ENCODE results near the gene FOXJ1.

FOXJ1 gene

DNA sequence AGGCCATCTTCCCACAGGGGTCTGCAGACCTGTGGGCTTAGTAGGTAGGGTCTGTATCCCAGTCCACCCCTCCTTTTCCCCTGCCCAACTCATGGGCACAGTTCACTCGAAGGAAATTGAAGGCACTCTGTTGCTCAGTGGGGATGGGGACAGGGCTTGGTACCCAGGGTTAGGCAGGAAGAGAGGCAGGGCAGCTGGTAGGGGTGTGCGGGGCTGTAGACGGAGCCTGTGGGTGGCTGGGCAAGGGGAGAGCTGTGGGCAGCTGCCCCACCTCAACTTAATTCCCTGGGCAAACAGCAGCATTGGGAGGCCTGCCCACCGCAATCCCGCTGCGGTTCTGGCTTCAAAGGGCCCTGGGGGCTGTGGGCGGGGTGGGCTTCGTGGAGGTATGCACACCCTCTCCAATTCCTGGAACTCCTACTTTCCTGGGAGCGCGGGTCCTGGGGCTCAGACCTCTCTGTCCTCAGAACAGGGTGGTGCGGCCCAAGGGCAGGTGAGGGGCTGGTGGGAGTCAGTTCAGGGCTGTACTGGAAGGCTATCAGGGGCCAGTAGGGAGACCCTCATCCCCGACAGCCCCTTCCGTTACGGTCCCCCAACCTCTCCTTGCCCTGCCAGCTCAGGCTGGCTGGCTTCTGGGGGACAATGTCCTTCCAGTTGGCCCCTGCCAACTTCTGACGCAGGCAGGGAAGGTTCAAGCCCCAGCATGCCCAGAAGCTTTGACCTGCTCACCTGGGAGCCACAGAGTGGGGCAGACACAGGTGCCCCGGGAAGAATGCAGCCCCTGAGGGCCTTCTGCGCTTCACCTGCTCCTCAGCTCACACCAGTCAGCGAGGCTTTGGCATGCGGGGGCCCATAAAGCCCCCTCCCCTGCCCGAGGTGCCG lies 9.1 kb downstream of the FOXJ1 start:
- no peak for TF ChIP-seq Cebpa-rat (IDR thresholded peaks at IDR 0.05)
- no peak overlapping the region for H3K4me3 ChIP-seq

DNA sequence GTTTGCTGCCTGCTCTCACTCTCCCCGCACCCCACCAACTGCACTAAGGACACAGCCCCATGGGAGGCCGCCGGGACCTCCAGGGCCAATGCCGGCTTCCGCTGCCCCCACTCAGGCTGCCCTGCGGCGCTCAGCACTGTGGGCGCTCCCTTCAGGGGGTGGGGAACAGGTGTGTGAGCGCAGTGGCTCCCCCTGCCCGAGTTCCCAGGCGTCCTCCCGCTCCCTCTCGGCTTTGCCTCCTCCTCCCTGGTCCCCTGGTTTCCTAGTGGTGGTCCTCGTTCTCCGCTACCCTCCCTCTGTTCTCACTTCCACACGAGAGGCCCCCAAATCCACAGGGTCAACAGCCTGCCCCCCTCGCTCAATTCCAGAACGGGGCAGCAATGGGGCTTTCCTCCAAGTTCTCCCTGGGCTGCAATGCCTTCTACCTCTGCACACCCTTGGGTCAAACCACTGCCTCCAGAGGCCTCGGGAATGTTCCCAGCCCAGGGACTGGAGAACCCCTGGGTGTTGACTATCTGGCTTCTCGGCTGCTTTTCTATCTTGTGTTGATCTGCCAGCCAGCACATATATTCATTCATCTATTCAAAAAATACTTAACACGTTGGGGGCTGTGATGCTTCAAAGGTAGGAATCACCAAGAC lies 9.9 kb downstream of the FOXJ1 start:
- Histone ChIP-seq H3K4me2 (no peak overlapping the region), H3K4me1 (peaks cover 6 to 49% (median 40%) of the 10 kb centered on the region in 10 experiments; a peak in 18 of 20 replicates), H3K27me3 (0 out of 22 replicates have a peak, but pooled peaks cover 0 to 4% (median 0%) of the 10 kb centered on the region in 11 experiments), H3K4me3 (no peak overlapping the region), H4K20me1 (no peaks in the 10 kb centered on the region), H3K36me3 (no peaks in the 10 kb centered on the region), H3K9me3 (replicated peaks in 1 of 11) (no peaks in the 10 kb centered on the region), H3K9ac (no peak overlapping the region), H3K27ac (no peak overlapping the region)
- no peak for TF ChIP-seq Cebpa-rat (IDR thresholded peaks at IDR 0.05)

More for the DNA sequence above, 9.1 kb downstream of the FOXJ1 start:
- H3K36me3 ChIP-seq: no peaks in the 10 kb centered on the region
- no peak overlapping the region for H3K27ac ChIP-seq
- H3K27me3 ChIP-seq: peaks cover 0 to 11% (median 0%) of the 10 kb centered on the region in 11 experiments; a peak in 4 of 22 replicates
- no peaks in the 10 kb centered on the region for H3K9me3 ChIP-seq (replicated peaks in 1 of 11)
- no peak overlapping the region for H3K9ac ChIP-seq
- no peak overlapping the region for H3K4me2 ChIP-seq
- H3K4me1 ChIP-seq: peaks cover 6 to 54% (median 47%) of the 10 kb centered on the region in 10 experiments; a peak in 19 of 20 replicates
- no peaks in the 10 kb centered on the region for H4K20me1 ChIP-seq

DNA sequence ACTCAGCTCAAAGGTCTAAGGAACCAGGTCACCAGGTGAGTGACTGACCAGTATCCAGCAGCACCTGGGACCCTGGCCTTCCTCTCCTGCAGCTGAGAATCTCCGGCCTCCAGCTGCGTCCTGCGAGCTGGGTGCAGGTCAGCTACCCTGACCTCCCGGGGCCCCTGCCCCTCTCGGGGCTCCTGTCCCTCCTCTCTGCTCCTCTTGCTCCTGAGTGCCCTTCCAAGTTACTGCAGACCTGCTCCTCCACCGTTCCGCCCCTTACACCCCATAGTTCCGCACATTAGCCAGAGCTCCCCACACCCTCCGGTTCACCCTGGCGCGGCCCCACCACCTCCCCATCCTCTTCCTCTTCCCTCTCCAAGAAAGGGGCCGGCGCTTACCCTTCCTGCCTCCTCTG lies 10.6 kb downstream of the FOXJ1 start:
- Histone ChIP-seq H3K4me2 (no peak overlapping the region), H3K36me3 (no peaks in the 10 kb centered on the region), H3K9me3 (replicated peaks in 1 of 11) (no peaks in the 10 kb centered on the region), H3K9ac (no peak overlapping the region), H4K20me1 (no peaks in the 10 kb centered on the region), H3K4me1 (peaks cover 6 to 42% (median 33%) of the 10 kb centered on the region in 10 experiments; a peak in 18 of 20 replicates), H3K27me3 (no peaks in the 10 kb centered on the region), H3K27ac (no peak overlapping the region), H3K4me3 (no peak overlapping the region)
- no peak for TF ChIP-seq Cebpa-rat (IDR thresholded peaks at IDR 0.05)

DNA sequence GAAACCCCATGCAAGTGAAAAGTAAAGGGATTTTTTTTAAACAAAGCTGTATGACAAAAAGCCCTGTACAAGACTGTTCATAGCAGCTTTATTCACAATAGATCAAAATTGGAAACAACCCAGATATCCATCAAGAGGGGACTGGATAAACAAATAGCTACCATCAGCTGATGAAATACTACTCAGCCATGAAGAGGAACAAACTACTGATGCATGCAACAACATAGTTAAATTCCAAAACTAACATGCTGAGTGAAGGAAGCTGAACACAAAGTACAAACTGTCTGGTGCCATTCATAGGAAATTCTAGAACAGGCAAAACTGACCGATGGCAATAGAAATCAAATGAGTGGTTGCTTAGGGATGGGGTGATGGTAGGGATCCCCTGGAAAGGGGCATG lies 15.1 kb downstream of the FOXJ1 start:
- no peak overlapping the region for H3K4me2 ChIP-seq
- H4K20me1 ChIP-seq: no peaks in the 10 kb centered on the region
- TF ChIP-seq Cebpa-rat (IDR thresholded peaks at IDR 0.05): no peak
- H3K4me1 ChIP-seq: peaks cover 14 to 44% (median 26%) of the 10 kb centered on the region in 10 experiments
- no peak overlapping the region for H3K4me3 ChIP-seq
- H3K9me3 ChIP-seq (replicated peaks in 1 of 11): no peaks in the 10 kb centered on the region
- H3K27me3 ChIP-seq: no peaks in the 10 kb centered on the region
- no peaks in the 10 kb centered on the region for H3K36me3 ChIP-seq
- no peak overlapping the region for H3K27ac ChIP-seq
- H3K9ac ChIP-seq: no peak overlapping the region

DNA sequence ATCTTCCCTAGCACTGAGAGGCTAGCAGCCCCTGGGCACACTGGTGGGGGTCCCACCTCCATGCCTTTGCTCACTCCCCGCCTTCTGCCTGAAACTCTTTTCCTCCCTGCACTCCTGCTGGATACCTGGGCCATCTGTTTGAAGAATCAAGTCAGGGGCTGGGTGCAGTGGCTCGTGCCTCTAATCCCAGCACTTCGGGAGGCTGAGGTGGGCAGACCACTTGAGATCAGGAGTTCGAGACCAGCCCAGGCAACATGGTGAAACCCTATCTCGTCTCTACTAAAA lies 15.7 kb downstream of the FOXJ1 start:
- no peaks in the 10 kb centered on the region for H3K9me3 ChIP-seq (replicated peaks in 1 of 11)
- TF ChIP-seq Cebpa-rat (IDR thresholded peaks at IDR 0.05): no peak

DNA sequence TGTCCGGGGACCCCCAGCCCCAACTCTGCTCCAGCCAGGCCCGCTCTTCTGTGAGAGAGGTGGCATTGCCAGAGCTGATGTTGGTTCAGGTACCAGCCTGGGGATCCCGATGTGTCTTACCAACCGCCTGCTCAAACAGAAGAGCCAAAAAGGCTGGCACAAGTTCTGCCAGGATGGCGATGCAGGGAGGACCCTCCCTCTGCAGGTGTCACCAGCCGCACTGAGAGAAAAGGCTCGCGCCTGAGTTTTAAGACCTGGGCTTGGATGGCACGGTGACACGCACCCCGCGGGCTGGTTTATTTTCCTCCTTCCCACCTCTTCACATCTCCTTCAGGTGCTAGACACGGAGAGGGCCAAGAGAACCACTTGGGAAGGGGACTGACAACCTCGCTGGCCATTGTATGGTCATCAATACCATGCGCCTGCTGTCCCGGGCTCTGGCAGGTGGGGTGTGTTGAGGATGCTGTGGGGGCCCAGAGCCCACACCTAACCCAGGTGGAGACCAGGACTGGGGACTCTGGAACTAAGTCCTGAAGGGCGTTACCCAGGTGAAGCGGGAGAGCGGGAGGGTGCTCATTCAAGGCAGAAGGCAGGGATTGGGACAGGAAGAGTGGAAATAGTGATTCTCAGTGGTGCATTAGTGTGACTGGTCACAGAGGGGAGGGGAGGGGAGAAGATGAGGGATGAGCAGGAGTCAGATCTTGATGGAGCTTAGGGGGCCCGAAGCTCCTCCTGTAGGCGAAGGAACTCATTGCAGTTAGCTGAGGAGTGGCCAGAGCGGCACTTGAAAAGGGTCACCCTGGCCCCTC lies 16.3 kb downstream of the FOXJ1 start:
- no peak overlapping the region for H3K4me2 ChIP-seq
- no peaks in the 10 kb centered on the region for H4K20me1 ChIP-seq
- H3K36me3 ChIP-seq: no peaks in the 10 kb centered on the region
- no peaks in the 10 kb centered on the region for H3K9me3 ChIP-seq (replicated peaks in 1 of 11)
- TF ChIP-seq Cebpa-rat (IDR thresholded peaks at IDR 0.05): no peak
- H3K27me3 ChIP-seq: no peaks in the 10 kb centered on the region
- H3K27ac ChIP-seq: no peak overlapping the region
- peaks cover 14 to 55% (median 37%) of the 10 kb centered on the region in 10 experiments for H3K4me1 ChIP-seq
- H3K4me3 ChIP-seq: no peak overlapping the region
- H3K9ac ChIP-seq: no peak overlapping the region

More for the DNA sequence above, 15.7 kb downstream of the FOXJ1 start:
- H3K4me1 ChIP-seq: peaks cover 14 to 49% (median 32%) of the 10 kb centered on the region in 10 experiments
- H3K36me3 ChIP-seq: no peaks in the 10 kb centered on the region
- H3K4me2 ChIP-seq: no peak overlapping the region
- no peak overlapping the region for H3K27ac ChIP-seq
- H4K20me1 ChIP-seq: no peaks in the 10 kb centered on the region
- no peak overlapping the region for H3K4me3 ChIP-seq
- H3K9ac ChIP-seq: no peak overlapping the region
- H3K27me3 ChIP-seq: no peaks in the 10 kb centered on the region

DNA sequence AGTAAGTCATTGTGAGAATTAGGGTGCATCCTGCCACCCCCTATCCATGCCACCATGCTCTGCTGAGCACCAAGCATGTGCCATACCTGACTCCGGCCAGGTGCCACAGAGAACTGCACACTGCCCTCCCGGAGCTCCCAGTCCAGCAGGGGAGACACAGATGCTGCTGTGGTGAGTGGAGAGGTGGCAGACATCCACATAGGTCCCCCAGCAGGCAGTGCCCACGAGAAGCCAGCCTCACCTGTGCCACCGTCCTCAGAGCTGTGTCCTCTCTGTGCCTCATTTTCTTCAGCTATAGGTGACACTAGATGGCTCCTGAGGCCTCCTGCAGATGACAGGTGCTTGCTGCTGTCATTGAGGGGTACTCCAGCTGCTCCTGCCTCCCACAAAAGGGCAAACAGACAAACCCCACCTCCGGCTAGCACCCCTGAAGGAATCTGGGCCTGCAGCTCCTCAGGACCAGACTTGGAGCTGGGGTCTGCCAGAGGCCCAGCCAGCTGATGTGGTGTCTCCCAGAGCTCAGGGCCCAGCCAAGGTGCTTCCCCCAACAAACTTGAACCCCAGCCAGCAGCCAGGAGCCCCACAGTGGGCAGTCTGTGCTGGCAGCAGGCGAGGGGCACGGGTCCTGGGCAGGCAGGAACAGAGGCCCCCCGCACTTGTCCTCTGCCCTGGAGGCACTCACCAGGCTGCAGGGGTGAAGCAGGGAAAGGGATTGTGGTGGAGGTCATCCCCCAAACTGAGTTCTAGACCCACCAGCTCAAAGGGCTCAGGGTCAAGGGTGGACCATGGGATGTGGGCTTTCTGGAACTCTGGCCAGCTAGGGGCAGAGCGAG lies 17.1 kb downstream of the FOXJ1 start:
- Histone ChIP-seq H3K9me3 (replicated peaks in 1 of 11) (no peaks in the 10 kb centered on the region), H3K27ac (peak overlapping the region in 1 of 11 experiments; percentile 22; a peak in 2 of 22 replicates), H3K4me3 (no peak overlapping the region), H3K4me1 (peaks cover 14 to 62% (median 44%) of the 10 kb centered on the region in 10 experiments), H3K36me3 (no peaks in the 10 kb centered on the region), H3K9ac (no peak overlapping the region), H4K20me1 (no peaks in the 10 kb centered on the region), H3K27me3 (no peaks in the 10 kb centered on the region), H3K4me2 (peak overlapping the region in 2 of 11 experiments; percentile 6 to 96; a peak in 3 of 22 replicates)
- TF ChIP-seq Cebpa-rat (IDR thresholded peaks at IDR 0.05): no peak

DNA sequence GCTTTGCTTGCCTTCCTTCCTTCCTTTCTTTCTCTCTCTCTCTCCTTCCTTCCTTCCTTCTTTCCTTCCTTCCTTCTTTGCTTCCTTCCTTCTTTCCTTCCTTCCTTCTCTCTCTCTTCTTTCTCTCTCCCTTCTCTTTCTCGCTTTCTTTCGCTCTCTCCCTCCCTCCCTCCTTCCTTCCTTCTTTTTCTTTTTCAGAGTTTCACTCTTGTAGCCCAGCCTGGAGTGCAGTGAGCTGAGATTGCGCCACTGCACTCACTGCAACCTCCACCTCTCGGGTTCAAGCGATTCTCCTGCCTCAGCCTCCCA lies 17.9 kb downstream of the FOXJ1 start:
- peak overlapping the region in 5 of 11 experiments; percentile 79 to 86 (median 81); a peak in 4 of 22 replicates for H3K9ac ChIP-seq
- H3K4me1 ChIP-seq: peaks cover 14 to 62% (median 44%) of the 10 kb centered on the region in 10 experiments
- no peaks in the 10 kb centered on the region for H3K27me3 ChIP-seq
- H3K4me2 ChIP-seq: peak overlapping the region; percentile 95 to 99 (median 97)
- H3K27ac ChIP-seq: peak overlapping the region in 9 of 11 experiments; percentile 81 to 90 (median 86); a peak in 10 of 22 replicates
- H3K4me3 ChIP-seq: no peak overlapping the region
- no peaks in the 10 kb centered on the region for H3K36me3 ChIP-seq
- H4K20me1 ChIP-seq: no peaks in the 10 kb centered on the region
- TF ChIP-seq Cebpa-rat (IDR thresholded peaks at IDR 0.05): no peak
- H3K9me3 ChIP-seq (replicated peaks in 1 of 11): no peaks in the 10 kb centered on the region
